NCI-H2171 treated with DMSO at 0.1 percent for 48 hours (cell line): ENCODE results near the gene ADIPOQ.
"Not testable (repeated sequence)": the region's sequence is repeated elsewhere in the genome, so short reads cannot be mapped to it uniquely, and the experiment has no call there.

Experiments used
- DNase-seq: peaks from one replicate; lab custom pipeline; 2025; lab: John Stamatoyannopoulos, UW

The ADIPOQ gene

GRCh38 chr3:186902154-186902553 is 59.6 kb downstream of the ADIPOQ start:
- no peak for DNase-seq

GRCh38 chr3:186902713-186903112 is 60.2 kb downstream of the ADIPOQ start:
- no peak for DNase-seq

- not testable (repeated sequence) for DNase-seq
Measured at GRCh38 chr3:186903676-186904075, 61.2 kb downstream of the ADIPOQ start.

GRCh38 chr3:186907075-186907474 is 64.6 kb downstream of the ADIPOQ start:
- not testable (repeated sequence) for DNase-seq
